Effector memory CD8-positive, alpha-beta T cell (primary cell): ENCODE measurements around the gene VPS13D.
"Not testable (repeated sequence)": the region's sequence is repeated elsewhere in the genome, so short reads cannot be mapped to it uniquely, and the experiment has no call there.

Source experiments
- ATAC-seq: fragments of 150-1000 bp; cut with Tn5 transposase; replicated peaks from 2 replicates; pipeline ENCODE4 v1.10.0; 2021; ENCODE audit warnings: mild to moderate bottlenecking, moderate library complexity
- DNase-seq, 3 experiments: peaks; one replicate each; pipeline ENCODE4 v3.0.0; 2021
- H3K27ac Mint-ChIP-seq, 2 donors: one replicate each; pipeline ENCODE4 v1.8.0; 2022; ENCODE audit warnings: mild to moderate bottlenecking in 2 of 2, mixed read lengths in 2 of 2, moderate library complexity in 2 of 2
- H3K27me3 Mint-ChIP-seq, 2 donors: one replicate each; pipeline ENCODE4 v1.8.0; 2022; ENCODE audit warnings: mixed read lengths in 2 of 2
- H3K36me3 Mint-ChIP-seq: one replicate; pipeline ENCODE4 v1.8.0; 2022; ENCODE audit warnings: mild to moderate bottlenecking, moderate library complexity, mixed read lengths; ENCODE audit not compliant: insufficient read depth
- H3K4me1 Mint-ChIP-seq, 2 donors: one replicate each; pipeline ENCODE4 v1.8.0; 2022; ENCODE audit warnings: low read depth in 2 of 2, mixed read lengths in 2 of 2
- H3K4me3 Mint-ChIP-seq, 2 donors: one replicate each; pipeline ENCODE4 v1.8.0; 2022; ENCODE audit warnings: mild to moderate bottlenecking in 2 of 2, mixed read lengths in 2 of 2, moderate library complexity in 2 of 2
- H3K9me3 Mint-ChIP-seq, 2 donors: one replicate each; pipeline ENCODE4 v1.8.0; 2022; ENCODE audit warnings: mixed read lengths in 2 of 2

VPS13D gene

DNA sequence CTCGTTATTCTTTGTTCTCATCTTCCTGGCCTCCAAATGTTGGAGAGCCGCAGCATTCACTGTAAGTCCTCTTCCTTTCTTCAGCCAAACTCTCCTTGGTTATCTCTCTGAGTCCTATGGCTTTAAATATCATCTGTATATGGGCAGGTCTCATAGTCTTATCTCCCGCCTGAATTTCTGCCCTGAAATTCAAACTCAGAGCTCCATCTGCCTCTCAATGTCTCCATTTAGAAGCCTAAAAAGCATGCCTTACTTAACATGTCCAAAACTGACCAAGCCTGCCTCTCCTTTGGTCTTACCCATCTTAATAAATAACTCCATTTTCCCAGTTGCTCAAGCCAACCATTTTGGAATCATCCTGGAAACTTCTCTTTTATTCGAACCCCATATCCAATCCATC lies 307.5 kb downstream of the VPS13D start:
- no peak for DNase-seq
- Mint-ChIP-seq H3K36me3 (peaks cover 4% of the 10 kb centered on the region), H3K4me1 (no peaks in the 10 kb centered on the region), H3K9me3 (peaks cover 4 to 7% of the 10 kb centered on the region in 2 donors), H3K27ac (no peak overlapping the region), H3K27me3 (peaks cover 0 to 2% of the 10 kb centered on the region in 2 donors), H3K4me3 (no peak overlapping the region)
- no peak for ATAC-seq

DNA sequence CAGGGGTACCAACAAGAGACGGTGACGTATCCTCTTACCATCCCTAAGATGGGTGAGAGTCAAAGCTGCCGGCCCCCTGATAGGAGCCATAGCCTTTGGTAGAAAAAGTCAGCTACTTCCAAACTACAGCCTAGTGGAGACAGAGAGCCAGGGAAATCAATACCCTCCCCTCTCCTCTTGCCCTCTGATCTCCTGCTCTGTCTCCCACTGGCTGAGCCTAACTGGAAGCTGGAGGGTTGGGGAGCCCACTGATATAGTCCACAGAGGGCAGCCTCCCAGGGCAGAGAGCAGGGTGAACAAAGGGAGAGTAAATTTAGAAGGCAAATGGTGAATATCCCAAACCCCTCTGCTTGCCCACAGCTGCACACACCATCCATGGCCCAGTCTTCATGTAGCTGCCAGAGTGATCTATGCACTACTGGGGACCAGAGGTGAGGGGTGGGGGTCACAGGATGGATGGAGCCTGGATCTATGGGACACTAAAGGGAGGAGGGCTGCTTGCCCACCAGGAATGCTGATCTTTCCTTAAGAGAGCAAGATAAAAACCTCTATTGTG lies 308.2 kb downstream of the VPS13D start:
- no peak overlapping the region for H3K4me3 Mint-ChIP-seq
- no peaks in the 10 kb centered on the region for H3K4me1 Mint-ChIP-seq
- DNase-seq (no peak), ATAC-seq (no peak)
- H3K27me3 Mint-ChIP-seq: peaks cover 0 to 4% of the 10 kb centered on the region in 2 donors
- H3K9me3 Mint-ChIP-seq: peaks cover 4 to 7% of the 10 kb centered on the region in 2 donors
- peaks cover 4% of the 10 kb centered on the region for H3K36me3 Mint-ChIP-seq
- no peak overlapping the region for H3K27ac Mint-ChIP-seq

DNA sequence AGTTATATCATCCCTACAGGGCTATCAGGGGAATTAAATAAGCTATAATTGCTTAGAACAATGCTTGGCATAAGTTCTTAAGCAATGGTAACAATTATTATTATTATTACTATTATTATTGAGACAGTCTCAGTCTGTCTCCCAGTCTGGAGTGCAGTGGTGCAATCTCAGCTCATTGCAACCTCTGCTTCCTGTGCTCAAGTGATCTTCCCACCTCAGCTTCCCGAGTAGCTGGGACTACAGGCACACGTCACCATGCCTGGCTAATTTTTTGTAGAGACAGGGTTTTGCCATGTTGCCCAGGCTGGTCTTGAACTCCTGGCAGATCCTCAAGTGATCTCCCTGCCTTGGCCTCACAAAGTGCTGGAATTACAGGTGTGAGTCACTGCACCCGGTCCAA lies 308.7 kb downstream of the VPS13D start:
- not testable (repeated sequence) for H3K9me3 Mint-ChIP-seq, DNase-seq, H3K36me3 Mint-ChIP-seq, H3K4me1 Mint-ChIP-seq, H3K27me3 Mint-ChIP-seq, ATAC-seq, H3K27ac Mint-ChIP-seq, H3K4me3 Mint-ChIP-seq

DNA sequence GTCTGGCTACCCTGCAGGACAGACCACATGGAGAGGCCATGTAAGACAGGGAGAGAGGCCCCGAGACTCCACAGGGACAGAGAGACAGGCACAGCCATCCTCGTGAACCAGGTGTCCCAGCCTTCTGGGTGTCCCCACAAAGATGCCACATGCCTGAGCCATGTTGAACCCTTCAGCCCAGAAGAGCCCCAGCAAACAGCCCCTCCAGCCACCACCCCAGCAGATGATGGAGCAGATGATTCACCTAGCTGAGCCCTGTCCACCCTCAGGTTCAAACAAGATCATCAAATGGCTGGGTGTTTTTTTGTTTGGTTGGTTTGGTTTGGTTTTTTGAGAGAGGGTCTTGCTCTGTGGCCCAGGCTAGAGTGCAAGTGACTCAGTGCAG lies 309.5 kb downstream of the VPS13D start:
- DNase-seq: no peak
- Mint-ChIP-seq H3K4me1 (no peaks in the 10 kb centered on the region), H3K27ac (no peak overlapping the region), H3K36me3 (peaks cover 4% of the 10 kb centered on the region), H3K9me3 (peaks cover 4 to 7% of the 10 kb centered on the region in 2 donors), H3K4me3 (no peak overlapping the region), H3K27me3 (peaks cover 0 to 4% of the 10 kb centered on the region in 2 donors)
- no peak for ATAC-seq

DNA sequence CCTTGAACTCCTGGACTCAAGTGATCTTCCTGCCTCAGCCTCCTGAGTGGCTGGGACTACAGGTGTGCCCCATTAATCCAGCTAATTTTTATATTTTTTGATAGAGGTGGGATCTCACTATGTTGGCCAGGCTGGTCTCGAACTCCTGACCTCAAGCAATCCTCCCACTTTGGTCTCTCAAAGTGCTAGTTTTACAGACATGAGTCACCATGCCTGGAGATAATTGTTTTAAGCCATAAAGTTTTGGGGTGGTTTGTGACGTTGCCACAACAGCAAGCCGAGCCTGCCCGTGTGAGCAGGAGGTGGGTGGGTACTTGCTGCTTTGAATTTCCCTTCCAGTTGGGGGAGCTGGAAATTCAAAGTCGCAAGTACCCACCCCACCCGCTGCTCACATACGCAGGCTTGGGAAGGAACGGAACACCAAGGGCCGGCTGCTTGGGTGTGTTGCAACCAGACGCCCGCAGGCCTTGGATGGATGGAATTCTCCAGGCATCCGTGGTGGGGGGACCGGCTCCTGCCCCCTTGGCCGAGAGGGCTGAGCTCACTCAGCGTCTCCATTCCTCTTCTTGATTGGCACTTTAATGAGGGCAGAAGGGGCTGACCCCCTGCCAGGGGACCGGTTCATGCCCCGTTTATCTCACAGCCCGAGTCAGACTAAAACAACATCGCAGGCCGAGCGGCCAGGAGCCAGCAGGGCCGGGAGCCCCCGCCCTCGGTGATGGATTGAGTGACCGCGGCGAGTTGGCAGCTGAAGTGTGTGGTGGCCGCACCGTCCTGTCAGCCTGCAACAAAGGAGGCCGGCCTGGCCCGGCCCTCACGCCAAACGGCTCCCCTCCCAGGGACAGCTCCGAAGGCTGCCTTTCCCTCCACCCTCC lies 310.1 kb downstream of the VPS13D start:
- no peak for ATAC-seq
- no peak for DNase-seq

DNA sequence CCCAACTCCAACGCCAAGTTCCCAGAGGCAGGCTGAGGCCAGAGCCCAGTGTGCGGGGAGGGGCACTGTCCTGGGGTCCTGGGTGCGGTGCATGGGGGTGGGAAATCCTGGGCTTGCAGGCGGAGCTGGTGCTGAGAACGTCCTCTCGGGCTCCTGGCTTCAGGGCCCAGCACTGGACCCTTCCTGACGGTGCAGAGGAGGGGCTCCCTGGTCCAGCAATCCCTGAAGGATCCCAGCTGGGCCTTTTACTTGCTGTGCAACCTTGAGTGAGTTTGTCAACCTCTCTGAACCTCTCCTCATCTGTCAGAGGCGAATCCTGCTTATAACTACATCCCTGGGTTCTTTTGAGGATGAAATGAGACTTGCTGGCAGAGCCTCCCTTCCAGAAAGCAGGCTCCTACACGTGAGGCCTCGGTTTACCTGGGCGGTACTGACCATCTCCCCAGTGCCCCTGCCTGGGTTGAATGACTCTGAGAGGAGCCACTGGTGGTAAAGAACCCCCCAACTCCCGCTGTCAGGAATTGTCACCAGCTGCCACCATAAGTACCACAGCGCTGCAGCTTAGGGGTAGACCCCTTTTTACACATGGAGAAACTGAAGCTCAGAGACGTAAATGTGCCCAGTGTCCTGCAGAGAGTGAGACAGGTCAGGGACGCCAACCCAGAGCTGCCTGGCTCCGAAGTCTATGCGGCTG lies 310.9 kb downstream of the VPS13D start:
- Mint-ChIP-seq H3K4me3 (no peak overlapping the region), H3K27ac (no peak overlapping the region), H3K36me3 (peaks cover 4% of the 10 kb centered on the region), H3K9me3 (peaks cover 0 to 7% of the 10 kb centered on the region in 2 donors), H3K27me3 (peaks cover 0 to 4% of the 10 kb centered on the region in 2 donors), H3K4me1 (no peaks in the 10 kb centered on the region)
- DNase-seq: no peak
- no peak for ATAC-seq

More for the DNA sequence above, 310.1 kb downstream of the VPS13D start:
- Mint-ChIP-seq H3K36me3 (peaks cover 4% of the 10 kb centered on the region), H3K27ac (no peak overlapping the region), H3K9me3 (peaks cover 4 to 7% of the 10 kb centered on the region in 2 donors), H3K27me3 (peaks cover 0 to 4% of the 10 kb centered on the region in 2 donors), H3K4me3 (no peak overlapping the region), H3K4me1 (no peaks in the 10 kb centered on the region)

DNA sequence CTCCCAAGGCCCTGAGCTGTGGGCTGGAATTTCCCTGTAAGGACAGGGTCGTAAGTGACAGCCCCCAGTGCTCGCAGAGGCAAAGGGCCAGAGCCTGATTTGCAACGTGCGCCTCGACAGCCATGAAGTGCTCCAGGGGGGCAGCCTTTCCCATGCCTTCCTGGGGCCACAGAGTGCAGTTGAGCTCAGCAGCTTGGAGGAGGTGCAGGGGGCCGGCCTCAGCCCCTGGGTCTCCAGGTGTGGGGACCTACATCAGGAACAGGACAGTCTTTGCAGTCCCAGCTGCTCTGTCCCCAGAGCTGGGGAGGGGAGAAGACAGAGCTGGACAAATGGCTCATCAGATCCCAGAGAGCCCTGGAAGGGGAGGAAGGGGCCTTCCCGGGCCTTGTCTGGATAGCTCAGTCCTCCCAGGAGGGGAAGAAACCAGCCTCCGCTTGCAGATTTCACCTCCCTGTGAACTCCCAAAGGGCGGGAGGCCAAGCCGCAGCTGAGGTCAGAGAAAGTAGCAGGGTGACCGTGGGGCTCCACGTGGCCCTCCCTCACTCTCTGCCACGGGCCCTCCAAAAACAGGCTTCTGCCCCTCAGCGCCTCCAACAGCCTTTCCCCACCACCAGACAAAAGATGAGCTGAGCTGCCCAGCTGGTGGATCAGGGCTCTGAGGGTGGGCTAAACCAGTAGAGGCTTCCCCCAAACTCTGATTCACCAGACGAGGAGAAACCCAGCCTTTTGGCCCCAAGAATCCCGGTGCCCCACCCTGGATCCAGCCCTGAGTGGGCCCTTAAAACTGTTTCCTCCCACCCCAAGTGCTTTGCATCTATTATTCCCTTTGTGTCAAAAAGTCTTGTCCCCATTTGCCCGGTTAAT lies 311.7 kb downstream of the VPS13D start:
- peaks cover 0 to 7% of the 10 kb centered on the region in 2 donors for H3K9me3 Mint-ChIP-seq
- no peak overlapping the region for H3K27ac Mint-ChIP-seq
- DNase-seq (no peak), ATAC-seq (no peak)
- H3K36me3 Mint-ChIP-seq: peaks cover 4% of the 10 kb centered on the region
- no peak overlapping the region for H3K4me3 Mint-ChIP-seq
- H3K4me1 Mint-ChIP-seq: no peaks in the 10 kb centered on the region
- H3K27me3 Mint-ChIP-seq: peaks cover 0 to 4% of the 10 kb centered on the region in 2 donors

DNA sequence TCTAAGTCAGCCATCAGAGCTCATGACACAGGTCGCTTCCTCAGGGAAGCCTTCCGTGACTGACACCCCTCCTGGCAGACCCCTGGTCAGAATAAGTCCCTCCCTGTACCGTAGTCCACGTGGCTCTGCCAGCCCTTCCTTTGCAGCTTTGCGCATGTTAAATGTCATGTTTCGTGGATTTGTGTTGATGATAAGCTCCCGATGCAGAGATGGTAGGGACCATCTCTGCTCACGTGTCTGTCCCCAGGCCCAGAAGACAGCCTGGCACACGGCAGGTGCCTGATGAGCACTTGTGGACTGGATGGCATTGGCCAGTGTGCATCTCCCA lies 312.3 kb downstream of the VPS13D start:
- H3K27ac Mint-ChIP-seq: no peak overlapping the region
- ATAC-seq (no peak), DNase-seq (no peak)
- no peaks in the 10 kb centered on the region for H3K4me1 Mint-ChIP-seq
- no peak overlapping the region for H3K4me3 Mint-ChIP-seq
- peaks cover 4% of the 10 kb centered on the region for H3K36me3 Mint-ChIP-seq
- H3K27me3 Mint-ChIP-seq: peaks cover 0 to 4% of the 10 kb centered on the region in 2 donors
- H3K9me3 Mint-ChIP-seq: peaks cover 0 to 4% of the 10 kb centered on the region in 2 donors

DNA sequence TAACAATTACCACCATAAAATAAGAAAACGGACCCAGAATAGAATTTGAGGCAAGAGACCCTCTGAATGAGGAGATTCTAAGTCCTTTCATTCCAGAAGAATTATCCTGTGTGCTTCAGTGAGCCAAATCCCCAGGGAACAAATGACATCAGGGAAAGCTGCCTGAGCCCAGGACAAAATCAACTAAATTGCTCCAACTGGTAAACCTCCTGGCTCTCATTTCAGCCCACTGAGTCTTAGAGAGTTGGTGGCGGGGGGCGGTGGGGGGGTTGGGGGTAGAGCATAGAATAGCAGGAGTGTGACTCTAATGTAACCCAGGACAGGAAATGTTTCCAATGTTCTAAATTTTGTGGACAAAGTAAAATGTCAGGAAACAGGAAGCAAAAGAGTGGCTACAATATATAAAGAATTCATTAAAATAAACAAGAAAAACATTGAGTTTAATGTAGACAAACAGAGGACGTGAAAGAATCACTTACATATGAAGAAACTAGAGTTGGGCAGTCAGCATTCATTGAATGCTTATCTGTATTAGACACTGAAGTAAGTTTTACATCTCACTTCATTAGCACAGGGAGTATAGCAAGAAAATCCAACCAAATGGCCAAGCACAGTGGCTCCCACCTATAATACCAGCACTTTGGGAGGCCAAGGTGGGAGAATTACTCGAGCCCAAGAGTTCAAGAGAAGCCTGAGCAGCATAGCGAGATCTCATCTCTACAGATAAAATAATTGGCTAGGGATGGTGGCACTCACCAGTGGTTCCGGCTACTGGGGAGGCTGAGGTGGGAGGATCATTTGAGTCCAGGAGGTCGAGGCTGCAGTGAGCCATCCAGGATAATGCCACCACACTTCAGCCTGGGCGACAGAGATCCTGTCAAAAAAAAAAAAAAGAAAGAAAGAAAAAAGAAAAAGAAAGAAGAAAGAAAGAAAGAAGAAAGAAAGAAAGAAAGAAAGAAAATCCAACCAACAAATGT lies 313.1 kb downstream of the VPS13D start:
- Mint-ChIP-seq H3K4me1 (no peaks in the 10 kb centered on the region), H3K36me3 (peaks cover 3% of the 10 kb centered on the region)
- no peak for ATAC-seq

DNA sequence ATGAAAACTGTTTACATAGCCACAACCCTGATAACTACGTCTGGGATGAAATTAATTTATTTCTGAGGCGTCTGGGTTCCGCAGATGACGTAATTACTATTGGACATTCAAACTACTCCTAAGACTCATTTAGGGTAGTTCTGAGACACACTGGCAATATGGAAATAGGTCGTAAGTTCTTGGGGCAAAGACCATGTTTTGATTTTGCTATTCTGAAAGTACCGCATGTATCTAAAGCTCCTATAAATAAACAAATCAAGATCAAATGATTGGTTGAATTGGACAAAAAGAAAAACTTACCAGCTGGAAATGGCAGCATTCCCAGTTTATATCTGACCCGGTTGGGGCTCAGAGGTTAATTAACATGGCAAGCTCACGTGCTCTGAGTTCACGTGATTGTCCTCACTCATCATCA lies 313.9 kb downstream of the VPS13D start:
- ATAC-seq (no peak), DNase-seq (no peak)
- Mint-ChIP-seq H3K27me3 (peaks cover 0 to 4% of the 10 kb centered on the region in 2 donors), H3K36me3 (no peaks in the 10 kb centered on the region), H3K27ac (no peak overlapping the region), H3K4me1 (no peaks in the 10 kb centered on the region), H3K9me3 (no peaks in the 10 kb centered on the region), H3K4me3 (no peak overlapping the region)

More for the DNA sequence above, 313.1 kb downstream of the VPS13D start:
- no peak overlapping the region for H3K4me3 Mint-ChIP-seq
- H3K27ac Mint-ChIP-seq: peak overlapping the region in 1 of 2 donors; percentile 44
- no peak for DNase-seq
- peaks cover 0 to 4% of the 10 kb centered on the region in 2 donors for H3K27me3 Mint-ChIP-seq
- H3K9me3 Mint-ChIP-seq: no peaks in the 10 kb centered on the region

DNA sequence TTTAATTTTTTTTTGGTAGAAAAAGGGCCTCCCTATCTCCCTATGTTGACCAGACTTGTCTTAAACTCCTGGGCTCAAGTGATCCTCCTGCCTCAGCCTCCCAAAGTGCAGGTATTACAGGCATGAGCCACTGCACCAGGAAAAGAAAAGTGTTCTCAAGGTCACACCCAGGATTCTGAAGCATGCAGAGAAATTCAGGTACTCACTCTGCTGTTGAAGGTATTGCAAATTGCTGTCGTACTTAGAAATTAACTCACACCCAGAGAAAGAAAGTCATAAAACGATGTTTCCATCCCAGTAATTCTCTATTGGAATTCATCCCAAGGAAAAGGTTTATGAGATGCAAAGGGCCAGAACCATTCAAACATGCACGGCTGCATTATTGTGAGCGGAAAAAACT lies 314.5 kb downstream of the VPS13D start:
- Mint-ChIP-seq H3K4me1 (no peaks in the 10 kb centered on the region), H3K27me3 (peaks cover 0 to 4% of the 10 kb centered on the region in 2 donors), H3K4me3 (no peak overlapping the region), H3K36me3 (no peaks in the 10 kb centered on the region), H3K9me3 (no peaks in the 10 kb centered on the region), H3K27ac (no peak overlapping the region)
- DNase-seq (no peak), ATAC-seq (no peak)

DNA sequence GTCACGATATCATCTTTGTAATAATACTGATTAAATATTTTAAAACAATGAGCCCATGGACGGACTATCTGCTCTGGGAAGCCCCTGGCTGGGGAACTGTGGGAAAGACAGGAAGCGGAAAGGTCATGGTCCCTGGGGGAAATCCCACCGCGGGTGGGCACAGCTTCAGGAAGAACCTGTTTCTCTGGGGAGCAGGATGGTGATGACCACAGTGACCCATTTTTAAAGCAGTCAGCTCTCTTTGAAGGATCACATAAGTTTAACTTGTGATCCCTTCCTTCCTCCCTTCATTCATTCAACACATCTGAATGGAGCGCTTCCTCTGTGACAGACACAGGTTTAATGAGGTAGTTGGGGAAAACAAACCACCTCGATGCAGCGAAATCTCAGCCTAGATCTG lies 315.2 kb downstream of the VPS13D start:
- H3K9me3 Mint-ChIP-seq: no peaks in the 10 kb centered on the region
- H3K4me3 Mint-ChIP-seq: no peak overlapping the region
- H3K4me1 Mint-ChIP-seq: peaks cover 0 to 5% of the 10 kb centered on the region in 2 donors
- peaks cover 0 to 4% of the 10 kb centered on the region in 2 donors for H3K27me3 Mint-ChIP-seq
- ATAC-seq (peak; percentile 79), DNase-seq (no peak)
- H3K36me3 Mint-ChIP-seq: no peaks in the 10 kb centered on the region
- H3K27ac Mint-ChIP-seq: no peak overlapping the region
